GM12891 (cell line): ENCODE results near the gene PUM1.

ENCODE experiments used
- POLR2A ChIP-seq: IDR thresholded peaks from 2 replicates; pipeline ENCODE4 v1.6.1; 2011; ENCODE audit warnings: low read depth, low read length, control low read depth
- POLR2AphosphoS5 ChIP-seq: IDR thresholded peaks from 2 replicates; pipeline ENCODE4 v1.6.1; 2011; ENCODE audit warnings: low read depth, low read length, control low read depth
- POU2F2 ChIP-seq: IDR thresholded peaks from 2 replicates; pipeline ENCODE4 v1.6.1; 2011; ENCODE audit warnings: low read depth, mild to moderate bottlenecking, control low read depth, low read length, moderate library complexity
- SPI1 ChIP-seq: IDR thresholded peaks from 2 replicates; pipeline ENCODE4 v1.6.1; 2011; ENCODE audit warnings: low read depth, low read length, control low read depth
- TAF1 ChIP-seq: IDR thresholded peaks from 2 replicates; pipeline ENCODE4 v1.6.1; 2011; ENCODE audit warnings: low read depth, low read length, control low read depth

GRCh38 chr1:30895382-30895943 is 170.1 kb downstream of the PUM1 start:
- TF ChIP-seq POU2F2 (no peak), POLR2AphosphoS5 (no peak), POLR2A (no peak), TAF1 (no peak), SPI1 (no peak)
